ENCODE measurements around the gene DRGX.

DNA sequence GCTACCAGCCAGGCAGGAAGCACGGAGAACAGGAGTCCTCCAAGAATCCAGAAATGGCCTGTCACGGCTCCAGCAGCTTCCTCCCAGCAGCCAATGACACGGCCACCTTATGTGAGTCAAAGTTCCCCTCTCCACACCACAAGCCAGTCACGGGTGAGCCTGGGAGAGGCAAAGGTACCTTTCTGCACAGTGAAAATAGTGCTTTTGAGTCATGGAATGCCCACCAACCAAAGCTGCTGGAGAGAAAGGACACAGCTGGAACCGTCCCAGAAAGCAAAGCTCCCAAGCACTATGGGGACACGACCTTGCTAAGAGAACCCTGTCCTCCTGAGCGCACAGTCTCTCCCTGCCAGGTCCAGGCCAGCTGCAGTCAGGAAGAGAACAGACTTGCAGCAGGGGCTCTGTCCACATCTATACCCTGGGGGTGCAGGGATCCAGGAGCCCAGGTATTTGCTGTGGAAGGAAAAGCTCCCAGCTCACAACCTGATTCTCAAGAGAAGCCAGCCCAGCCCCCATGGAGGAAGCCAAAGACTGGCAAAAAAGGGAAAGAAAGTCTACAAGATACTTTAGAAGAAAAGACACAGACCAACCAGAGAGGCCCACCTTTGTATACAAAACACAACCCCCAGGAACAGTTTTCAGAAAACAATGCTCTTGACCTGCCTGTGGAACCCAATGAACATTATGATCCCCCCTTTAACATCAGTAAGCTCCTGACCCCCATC lies 72.6 kb downstream of the DRGX start:
- TF ChIP-seq CTCF (IDR thresholded peaks at IDR 0.05; ENCODE audit: poor library complexity) (no peak), EZH2 (IDR thresholded peaks at IDR 0.05; ENCODE audit: borderline replicate concordance) (no peak)
